HAP-1 (cell line): Measurements from ENCODE around the gene CAPN8.

Experiments used
- DNase-seq, 2 experiments: peaks; one replicate each; pipeline ENCODE4 v3.0.0-alpha.2; 2016 to 2020; ENCODE audit warnings: low spot score in 2 of 2
- H3K27me3 ChIP-seq: fragments of 250-450 bp; sonication (Bioruptor Pico); 2 replicates; pipeline ENCODE4 v1.5.1; 2020; ENCODE audit warnings: low read depth, mild to moderate bottlenecking, moderate library complexity
- H3K36me3 ChIP-seq: fragments of 250-450 bp; sonication (Bioruptor Pico); replicated peaks from 2 replicates; pipeline ENCODE4 v1.5.1; 2020; ENCODE audit warnings: mild to moderate bottlenecking
- H3K4me1 ChIP-seq: fragments of 250-450 bp; sonication (Bioruptor Pico); 2 replicates; pipeline ENCODE4 v1.5.1; 2020; ENCODE audit warnings: mild to moderate bottlenecking
- H3K4me3 ChIP-seq: fragments of 250-450 bp; sonication (Bioruptor Pico); 2 replicates; pipeline ENCODE4 v1.5.1; 2020; ENCODE audit warnings: mild to moderate bottlenecking, moderate library complexity
- H3K9me3 ChIP-seq: fragments of 250-450 bp; sonication (Bioruptor Pico); 2 replicates; pipeline ENCODE4 v1.5.1; 2020; ENCODE audit warnings: mild to moderate bottlenecking, moderate library complexity
- in situ Hi-C: fragments of 300-500 bp; cut with MboI; formaldehyde crosslinking; loops from 3 replicates; pipeline ENCODE4 v1.14.3; 2020; ENCODE audit warnings: low sequenced_read_pairs, inconsistent platforms, mixed read lengths

The CAPN8 gene

GRCh38 chr1:223631956-223632355, 33.5 kb downstream of the CAPN8 start:
- Histone ChIP-seq H3K9me3 (no peaks in the 10 kb centered on the region), H3K36me3 (no peaks in the 10 kb centered on the region), H3K4me3 (no peak overlapping the region), H3K27me3 (no peaks in the 10 kb centered on the region), H3K4me1 (no peaks in the 10 kb centered on the region)
- in situ Hi-C loops, result no loop called here
- no peak for DNase-seq

- Histone ChIP-seq H3K9me3 (no peaks in the 10 kb centered on the region), H3K27me3 (no peaks in the 10 kb centered on the region), H3K36me3 (no peaks in the 10 kb centered on the region), H3K4me1 (no peaks in the 10 kb centered on the region), H3K4me3 (no peak overlapping the region)
- no peak for DNase-seq
- in situ Hi-C loops, result no loop called here
These were observed 34.0 kb downstream of the CAPN8 start for GRCh38 chr1:223631473-223631872.

- Histone ChIP-seq H3K36me3 (no peaks in the 10 kb centered on the region), H3K4me3 (no peak overlapping the region), H3K27me3 (no peaks in the 10 kb centered on the region), H3K9me3 (no peaks in the 10 kb centered on the region), H3K4me1 (no peaks in the 10 kb centered on the region)
- in situ Hi-C loops, result no loop called here
- DNase-seq, result no peak
These were observed 36.4 kb downstream of the CAPN8 start for GRCh38 chr1:223629126-223629457.

DNA sequence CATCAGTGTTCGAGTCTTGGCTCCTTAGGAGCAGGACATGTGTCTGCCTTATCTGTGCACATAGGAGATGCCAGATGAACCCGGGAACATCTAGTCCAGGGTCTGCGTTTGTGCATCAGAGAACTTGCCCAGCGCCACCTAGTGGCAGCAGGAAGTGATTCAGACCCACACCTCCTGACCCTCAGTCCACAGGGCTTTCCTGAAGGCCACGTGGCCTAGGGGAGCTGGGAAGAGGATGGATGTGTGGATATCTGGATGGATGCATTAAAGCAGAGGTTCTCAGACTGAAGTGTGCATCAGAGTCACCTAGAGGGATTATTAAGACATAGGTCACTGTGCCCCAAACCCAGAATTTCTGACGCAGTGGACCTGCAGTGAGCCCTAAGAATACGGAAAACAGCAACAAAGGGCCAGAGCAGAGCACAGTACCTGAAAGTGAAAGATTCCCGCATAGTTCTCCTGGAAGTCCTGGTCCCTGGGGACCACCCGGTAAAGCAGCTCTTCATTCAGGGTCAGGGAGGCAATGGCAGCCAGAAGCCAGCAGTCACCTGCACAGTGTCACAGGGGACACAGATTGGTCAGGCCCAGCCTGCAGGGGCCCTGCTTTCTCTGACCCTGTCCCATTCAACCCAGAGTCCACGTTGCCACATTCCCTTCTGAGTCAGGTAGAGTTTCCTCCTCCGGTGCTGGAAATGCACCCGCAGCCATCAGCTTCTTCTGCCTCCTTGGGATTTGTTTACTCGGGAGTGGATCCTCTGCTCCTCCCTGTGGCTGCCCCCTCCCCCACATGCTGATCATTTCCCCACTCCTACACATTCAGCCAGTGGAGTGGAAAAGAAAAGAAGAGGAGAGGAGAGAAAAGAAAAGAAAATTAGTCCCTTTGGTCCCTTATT, 37.0 kb downstream of the CAPN8 start:
- Histone ChIP-seq H3K4me1 (no peaks in the 10 kb centered on the region), H3K36me3 (no peaks in the 10 kb centered on the region), H3K4me3 (no peak overlapping the region), H3K9me3 (no peaks in the 10 kb centered on the region), H3K27me3 (no peaks in the 10 kb centered on the region)
- peak; percentile 38 to 77 for DNase-seq
- in situ Hi-C loops, result no loop called here

DNA sequence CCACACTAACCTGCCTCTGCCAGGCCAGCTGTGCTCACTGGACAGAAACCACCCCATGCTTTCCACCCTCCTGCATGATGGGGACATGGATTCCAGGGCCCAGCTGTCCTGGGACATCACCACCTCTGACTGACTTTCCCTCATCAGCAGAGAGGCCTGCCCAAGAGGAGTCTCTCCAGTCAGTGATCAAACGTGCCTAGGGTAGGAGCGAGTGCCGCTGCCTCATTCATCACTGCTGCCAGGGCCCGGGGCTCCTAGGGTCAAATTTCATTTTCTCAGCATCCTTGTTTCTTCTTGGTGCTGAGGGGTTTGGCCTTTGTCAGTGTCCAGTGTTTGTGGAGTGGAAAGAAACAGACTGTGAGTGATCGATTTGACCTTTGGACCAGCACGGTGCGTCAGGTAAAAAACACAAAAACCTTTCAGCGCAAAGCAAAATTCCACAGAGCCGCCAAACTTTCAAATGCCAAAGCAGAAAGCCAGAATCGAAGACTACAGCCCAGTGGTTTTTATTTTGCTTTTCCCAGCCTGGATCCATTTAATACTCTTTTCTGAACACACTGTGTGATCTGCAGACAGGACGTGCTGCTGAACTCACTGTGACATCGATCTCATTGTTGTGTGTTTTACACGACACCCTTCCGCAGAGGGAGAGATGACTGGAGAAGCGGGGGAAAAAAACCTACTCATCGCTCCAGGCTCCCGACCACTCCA, 43.2 kb downstream of the CAPN8 start:
- Histone ChIP-seq H3K36me3 (no peaks in the 10 kb centered on the region), H3K27me3 (no peaks in the 10 kb centered on the region), H3K9me3 (no peaks in the 10 kb centered on the region), H3K4me3 (no peak overlapping the region), H3K4me1 (no peaks in the 10 kb centered on the region)
- no peak for DNase-seq
- in situ Hi-C loops, result no loop called here

GRCh38 chr1:223621312-223621734, 44.2 kb downstream of the CAPN8 start:
- no peaks in the 10 kb centered on the region for H3K4me1 ChIP-seq
- in situ Hi-C loops, result no loop called here
- DNase-seq, result no peak
- no peaks in the 10 kb centered on the region for H3K9me3 ChIP-seq
- no peak overlapping the region for H3K4me3 ChIP-seq
- H3K27me3 ChIP-seq, result no peaks in the 10 kb centered on the region
- no peaks in the 10 kb centered on the region for H3K36me3 ChIP-seq

DNA sequence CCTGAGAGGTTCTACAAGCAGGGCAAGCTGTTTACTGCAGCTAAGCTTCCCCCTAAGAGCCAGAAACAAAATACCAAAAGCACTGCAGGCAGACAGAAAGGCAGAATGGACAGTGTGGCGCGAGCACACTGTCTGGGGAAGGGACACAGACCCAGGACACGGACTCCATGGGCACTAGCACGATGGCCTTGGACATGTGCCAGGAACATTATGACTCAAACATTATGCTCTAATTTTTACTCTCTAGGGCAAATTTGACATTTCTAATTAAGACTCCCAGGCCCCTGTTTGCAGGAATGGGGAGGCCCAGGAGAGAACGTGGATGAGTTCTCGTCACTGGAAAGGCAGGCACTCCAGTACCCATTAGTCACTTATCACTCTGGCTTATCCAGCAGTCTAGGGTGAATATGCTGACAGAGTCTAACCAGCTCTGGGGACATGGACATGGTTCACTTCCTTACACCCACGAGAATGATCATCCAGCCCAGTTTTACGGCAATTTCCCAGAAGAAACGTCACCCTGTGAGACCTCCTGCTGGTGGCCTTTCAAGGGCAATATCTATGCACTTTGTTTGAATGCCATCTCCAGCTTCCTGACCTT, 45.1 kb downstream of the CAPN8 start:
- Histone ChIP-seq H3K9me3 (no peaks in the 10 kb centered on the region), H3K27me3 (no peaks in the 10 kb centered on the region), H3K4me1 (no peaks in the 10 kb centered on the region), H3K4me3 (no peak overlapping the region), H3K36me3 (no peaks in the 10 kb centered on the region)
- no peak for DNase-seq
- in situ Hi-C loops, result no loop called here

- no peak for DNase-seq
- Histone ChIP-seq H3K36me3 (no peaks in the 10 kb centered on the region), H3K9me3 (no peaks in the 10 kb centered on the region), H3K27me3 (no peaks in the 10 kb centered on the region), H3K4me3 (no peak overlapping the region), H3K4me1 (no peaks in the 10 kb centered on the region)
- in situ Hi-C loops, result no loop called here
These were observed 46.8 kb downstream of the CAPN8 start for GRCh38 chr1:223618680-223619079.

DNA sequence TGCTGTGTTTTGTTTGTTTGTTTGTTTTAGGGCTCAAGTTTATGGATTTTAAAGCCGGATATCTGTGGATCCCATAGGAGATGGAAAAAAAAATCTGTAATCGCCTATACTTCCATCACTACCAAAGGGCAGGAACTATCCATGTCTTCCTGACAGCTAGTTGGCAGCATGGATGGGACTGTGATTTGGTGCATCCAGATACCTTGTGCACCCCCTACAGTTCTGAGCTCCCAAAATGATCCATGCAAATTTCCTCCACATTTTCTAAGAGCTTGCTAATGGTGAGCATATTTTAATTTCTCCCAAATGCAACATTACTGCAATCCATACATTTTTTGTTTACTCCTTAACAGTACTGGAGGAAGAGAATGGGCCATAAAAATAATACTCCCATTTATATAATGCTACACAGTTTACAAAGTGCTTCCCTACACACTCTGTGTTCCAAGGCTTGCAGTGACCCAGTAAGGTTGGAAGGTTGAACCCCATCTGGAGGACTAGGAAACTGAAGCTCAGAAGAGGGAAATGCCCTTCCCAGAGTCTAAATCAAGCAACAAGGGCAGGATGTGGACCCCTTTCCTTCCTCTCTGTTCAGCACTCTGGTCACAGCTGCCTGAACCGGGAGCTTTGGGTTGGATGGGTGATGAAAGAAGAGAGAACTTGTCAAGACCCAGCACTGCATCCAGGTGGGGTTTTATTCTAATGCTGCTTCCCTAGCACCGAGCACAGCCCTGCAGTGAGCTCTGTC, 48.0 kb downstream of the CAPN8 start:
- in situ Hi-C loops, result no loop called here
- no peak for DNase-seq

GRCh38 chr1:223616586-223616985, 48.9 kb downstream of the CAPN8 start:
- in situ Hi-C loops, result no loop called here
- Histone ChIP-seq H3K4me1 (no peaks in the 10 kb centered on the region), H3K27me3 (no peaks in the 10 kb centered on the region), H3K9me3 (no peaks in the 10 kb centered on the region), H3K4me3 (no peak overlapping the region), H3K36me3 (no peaks in the 10 kb centered on the region)
- no peak for DNase-seq

More for the DNA sequence above, 48.0 kb downstream of the CAPN8 start:
- Histone ChIP-seq H3K36me3 (no peaks in the 10 kb centered on the region), H3K4me1 (no peaks in the 10 kb centered on the region), H3K9me3 (no peaks in the 10 kb centered on the region), H3K4me3 (no peak overlapping the region), H3K27me3 (no peaks in the 10 kb centered on the region)

GRCh38 chr1:223611936-223612335, 53.6 kb downstream of the CAPN8 start:
- H3K9me3 ChIP-seq, result no peaks in the 10 kb centered on the region
- no peak overlapping the region for H3K4me3 ChIP-seq
- no peak for DNase-seq
- H3K4me1 ChIP-seq, result no peaks in the 10 kb centered on the region
- H3K36me3 ChIP-seq, result no peaks in the 10 kb centered on the region
- no peaks in the 10 kb centered on the region for H3K27me3 ChIP-seq
- in situ Hi-C loops, result no loop called here

DNA sequence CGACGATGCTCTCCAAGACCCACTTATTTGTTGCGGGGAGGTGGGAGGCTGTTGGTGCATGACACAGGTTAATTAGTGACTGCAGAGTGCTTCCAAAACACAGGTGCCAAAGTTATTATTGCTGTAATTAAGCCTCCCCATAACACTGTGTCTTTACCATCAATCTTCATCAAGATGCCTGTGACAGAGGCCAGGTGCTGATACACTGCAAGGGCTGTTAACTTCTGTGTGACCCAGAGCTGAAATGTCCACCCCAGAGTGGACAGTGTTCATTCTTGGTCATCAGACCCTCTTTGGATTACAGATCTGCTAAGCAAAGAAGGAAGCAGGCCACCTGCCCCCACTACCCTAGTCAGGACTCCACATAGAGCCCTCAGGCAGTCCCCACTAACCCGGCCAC, 55.5 kb downstream of the CAPN8 start:
- H3K4me3 ChIP-seq, result no peak overlapping the region
- in situ Hi-C loops, result no loop called here

DNA sequence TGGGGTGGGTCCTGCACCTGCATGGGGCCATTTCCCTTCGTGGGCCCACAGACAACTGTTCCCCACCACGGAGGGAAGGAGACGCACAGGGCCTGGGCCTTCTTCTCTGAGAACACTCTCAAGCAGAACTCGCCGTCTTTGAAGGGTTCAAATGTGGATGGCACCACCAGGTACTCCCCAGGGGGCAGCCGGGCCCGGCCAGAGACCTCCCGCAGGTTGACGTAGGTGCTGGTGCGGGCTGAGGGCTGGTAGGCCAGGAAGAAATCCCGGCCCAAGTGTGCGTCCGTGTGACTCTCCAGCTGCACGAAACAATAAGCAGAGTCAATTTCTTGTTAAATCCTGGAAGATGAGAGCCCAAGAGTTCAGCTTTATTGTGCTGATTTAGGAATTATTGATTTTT, 56.4 kb downstream of the CAPN8 start:
- Histone ChIP-seq H3K4me1 (no peaks in the 10 kb centered on the region), H3K9me3 (no peaks in the 10 kb centered on the region), H3K36me3 (no peaks in the 10 kb centered on the region), H3K4me3 (no peak overlapping the region), H3K27me3 (no peaks in the 10 kb centered on the region)
- in situ Hi-C loops, result no loop called here
- no peak for DNase-seq

More for the DNA sequence above, 55.5 kb downstream of the CAPN8 start:
- H3K9me3 ChIP-seq, result no peaks in the 10 kb centered on the region
- no peak for DNase-seq
- H3K36me3 ChIP-seq, result no peaks in the 10 kb centered on the region
- H3K27me3 ChIP-seq, result no peaks in the 10 kb centered on the region
- H3K4me1 ChIP-seq, result no peaks in the 10 kb centered on the region
